ENCODE results near the gene DNAI2.

The DNAI2 gene

GRCh38 chr17:74358697-74359096, 84.7 kb downstream of the DNAI2 start:
- H3K4me3 ChIP-seq (ENCODE audit: low read depth, low read length), result no peak overlapping the region

- H3K4me3 ChIP-seq (ENCODE audit: low read depth, low read length), result no peak overlapping the region
Measured at GRCh38 chr17:74359916-74360315, 85.9 kb downstream of the DNAI2 start.

- H3K4me3 ChIP-seq (ENCODE audit: low read depth, low read length), result no peak overlapping the region
Measured at GRCh38 chr17:74360899-74361229, 86.8 kb downstream of the DNAI2 start.

GRCh38 chr17:74361230-74362068, 87.4 kb downstream of the DNAI2 start, which contains the start of gene BTBD17:
Gene BTBD17, minus strand, starts transcription at chr17:74361868. Its CDS starts 49 bp downstream, at chr17:74361819.
- H3K4me3 ChIP-seq (ENCODE audit: low read depth, low read length), result no peak within 1 kb of the TSS

- no peak overlapping the region for H3K4me3 ChIP-seq (ENCODE audit: low read depth, low read length)
Measured at GRCh38 chr17:74362069-74362405, 88.0 kb downstream of the DNAI2 start.

- no peak overlapping the region for H3K4me3 ChIP-seq (ENCODE audit: low read depth, low read length)
Measured at GRCh38 chr17:74362810-74363498, 88.9 kb downstream of the DNAI2 start.
